Gastrocnemius medialis (tissue), 4 donors: ENCODE measurements around the gene ARHGEF11.

Experiments used
- CTCF ChIP-seq, 5 experiments: fragments of 450-650 bp in 3 of 5; fragments of 200-600 bp in 2 of 5; sonication (generic) in 2 of 5; IDR thresholded peaks in 4 of 5; conservative IDR thresholded peaks in 1 of 5; 1 replicate in 4 of 5; 2 replicates in 1 of 5; pipeline ENCODE4 v1.5.1; 2016 to 2019; ENCODE audit warnings: antibody characterized with exemption in 5 of 5, mild to moderate bottlenecking in 3 of 5, moderate library complexity in 3 of 5
- POLR2A ChIP-seq, 2 donors: fragments of 450-650 bp; IDR thresholded peaks; one replicate each; pipeline ENCODE4 v1.6.1; 2017; ENCODE audit warnings: antibody characterized with exemption in 2 of 2, mild to moderate bottlenecking in 2 of 2, moderate library complexity in 2 of 2

GRCh38 chr1:156973417-156973816 lies 72.1 kb downstream of the ARHGEF11 start:
- TF ChIP-seq POLR2A (IDR thresholded peaks at IDR 0.05) (no peak), CTCF (IDR thresholded peaks at IDR 0.05 in 4 of 5, conservative IDR thresholded peaks at IDR 0.05 in 1 of 5) (no peak)
